GM19438 (cell line): ENCODE data around the gene AIMP1.
"Not testable (repeated sequence)": the region's sequence is repeated elsewhere in the genome, so short reads cannot be mapped to it uniquely, and the experiment has no call there.

Source experiments
- ATAC-seq: cut with Tn5 transposase; IDR thresholded peaks from one replicate; pipeline ENCODE4 v1.9.1; 2021; ENCODE audit warnings: low read depth; ENCODE audit not compliant: unreplicated experiment

Gene AIMP1

DNA sequence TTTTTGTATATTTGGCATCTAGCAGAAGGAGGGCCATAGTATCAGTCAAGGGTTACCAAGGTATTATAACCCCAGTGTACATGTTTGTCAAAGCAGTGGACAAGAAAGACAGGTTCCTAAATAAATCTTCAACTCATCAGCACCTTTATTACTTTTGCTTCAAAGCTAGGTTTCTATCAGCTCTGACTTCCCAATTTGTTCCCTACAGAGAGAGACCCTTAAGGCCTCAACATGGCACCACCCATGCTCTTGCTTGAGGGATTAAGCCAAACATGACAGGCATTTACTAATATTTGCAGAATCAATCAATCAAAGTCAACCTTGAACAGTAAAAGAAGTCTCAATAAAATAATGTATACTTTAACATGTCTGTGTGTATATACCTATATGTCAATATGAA, 9.8 kb upstream of the AIMP1 start:
- ATAC-seq = no peak

DNA sequence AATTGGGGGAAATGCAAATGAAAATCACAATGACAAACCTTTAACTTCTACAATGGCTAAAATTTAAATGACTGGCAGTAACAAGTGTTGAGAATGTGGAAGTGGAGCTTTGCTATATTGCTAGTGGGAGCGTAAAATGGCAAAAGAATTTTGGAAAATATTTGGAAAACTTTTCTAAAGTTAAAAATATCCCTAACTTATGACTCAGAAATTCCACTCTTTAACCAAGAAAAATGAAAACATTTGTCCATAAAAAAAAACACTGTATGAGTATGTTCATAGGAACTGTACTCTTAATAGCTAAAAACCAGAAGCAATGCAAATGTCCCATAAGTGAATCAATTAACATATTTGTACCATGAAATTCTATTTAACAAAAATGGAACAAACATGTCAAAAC, 4.0 kb upstream of the AIMP1 start:
- no peak for ATAC-seq

DNA sequence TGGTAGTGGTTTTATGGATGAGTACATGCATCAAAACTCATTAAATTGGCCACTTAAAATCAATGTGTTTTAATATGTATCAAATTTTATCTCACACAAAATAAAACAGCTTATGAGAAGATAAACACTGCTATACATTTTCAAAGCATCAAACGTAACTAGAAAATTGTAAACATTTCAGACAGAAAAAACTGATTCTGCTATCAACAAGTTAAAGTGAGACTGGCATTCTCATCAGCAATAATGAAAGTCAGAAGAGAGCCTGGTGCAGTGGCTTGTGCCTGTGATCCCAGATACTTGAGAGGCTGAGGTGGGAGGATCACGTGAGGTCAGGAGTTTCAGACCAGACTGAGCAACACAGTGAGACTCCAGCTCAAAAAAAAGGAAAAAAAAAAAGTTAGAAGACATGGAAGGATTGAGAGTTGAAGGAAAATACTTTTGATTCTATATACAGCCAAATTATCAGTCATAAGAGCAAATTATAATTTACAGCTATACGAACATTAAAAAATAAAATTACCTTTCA, 3.3 kb upstream of the AIMP1 start:
- ATAC-seq = no peak

GRCh38 chr4:106314960-106315359, 1.4 kb upstream of the AIMP1 start:
- no peak for ATAC-seq

DNA sequence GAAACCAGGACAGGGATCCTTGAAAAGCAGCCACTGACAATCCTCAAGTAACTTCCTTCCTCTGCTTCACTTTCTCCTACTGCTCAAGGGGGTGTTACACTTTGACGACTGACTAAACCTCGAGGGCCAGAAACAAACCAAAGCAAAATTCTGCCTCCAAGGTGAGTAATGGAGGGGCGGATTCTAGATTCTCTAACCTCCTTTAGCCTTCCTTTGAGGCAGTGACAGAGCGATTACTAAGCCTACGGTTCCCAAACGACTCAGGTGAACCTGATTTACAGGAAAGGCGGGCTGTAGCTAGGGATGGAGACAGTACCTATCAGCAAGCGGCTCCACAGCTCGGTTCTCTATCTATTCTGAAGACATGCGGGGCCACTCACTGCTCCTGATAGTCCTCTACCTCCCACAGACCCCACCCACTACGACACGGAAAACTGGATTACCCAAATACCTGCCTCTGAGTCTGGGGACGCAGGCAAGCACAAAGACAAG, 828 bp upstream of the AIMP1 start:
- ATAC-seq = peak; percentile 34

GRCh38 chr4:106316773-106317409, 541 bp downstream of the AIMP1 start:
- ATAC-seq = no peak

GRCh38 chr4:106317815-106318214, 1.5 kb downstream of the AIMP1 start:
- ATAC-seq = no peak

DNA sequence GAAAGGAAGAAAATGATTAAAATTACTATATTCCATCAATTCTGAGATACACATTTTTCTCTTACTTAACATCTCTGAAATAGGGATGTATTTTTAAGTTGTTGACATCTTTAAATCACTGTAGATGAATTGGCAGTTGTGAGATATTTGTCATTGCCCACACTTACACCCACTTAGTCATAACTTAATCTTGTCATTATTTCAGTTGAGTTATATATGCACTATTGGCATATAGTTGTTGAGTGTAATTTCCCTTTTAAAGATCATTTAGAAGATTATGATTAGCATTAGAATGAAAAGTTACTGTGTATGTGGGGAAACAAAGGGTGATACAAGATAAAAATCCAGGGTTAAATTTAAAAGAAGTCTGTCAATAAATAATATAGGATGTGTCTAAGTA, 2.2 kb downstream of the AIMP1 start:
- ATAC-seq = no peak

DNA sequence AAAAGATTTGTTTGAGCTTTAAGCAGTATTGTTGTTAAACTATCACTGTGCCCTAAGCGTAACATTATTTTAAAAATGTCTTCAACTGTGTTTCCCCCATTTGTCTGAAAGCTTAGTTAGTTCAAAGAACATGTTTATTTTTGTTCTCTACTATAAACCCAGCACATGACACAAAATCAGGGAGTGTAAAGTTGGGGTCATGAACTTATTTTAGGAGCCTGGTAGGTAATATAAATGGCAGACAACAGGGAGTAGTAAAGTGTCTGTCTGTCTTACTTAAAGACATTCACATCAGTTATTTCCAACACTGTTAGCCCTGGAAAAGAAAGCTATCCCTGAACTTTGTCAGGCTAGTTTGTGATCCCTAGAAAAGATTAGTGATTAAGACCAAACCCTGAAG, 3.9 kb downstream of the AIMP1 start:
- ATAC-seq = no peak

DNA sequence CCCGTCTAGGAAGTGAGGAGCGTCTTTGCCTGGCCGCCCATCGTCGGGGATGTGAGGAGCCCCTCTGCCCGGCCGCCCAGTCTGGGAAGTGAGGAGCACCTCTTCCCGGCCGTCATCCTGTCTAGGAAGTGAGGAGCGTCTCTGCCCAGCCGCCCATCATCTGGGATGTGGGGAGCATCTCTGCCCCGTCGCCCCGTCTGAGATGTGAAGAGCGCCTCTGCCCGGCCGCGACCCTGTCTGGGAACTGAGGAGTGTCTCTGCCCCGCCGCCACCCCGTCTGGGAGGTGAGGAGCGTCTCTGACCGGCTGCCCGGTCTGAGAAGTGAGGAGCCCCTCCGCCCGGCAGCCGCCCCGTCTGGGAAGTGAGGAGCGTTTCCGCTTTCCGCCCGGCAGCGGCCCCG, 4.8 kb downstream of the AIMP1 start:
- not testable (repeated sequence) for ATAC-seq

- ATAC-seq = not testable (repeated sequence)
These were observed 5.5 kb downstream of the AIMP1 start for GRCh38 chr4:106321814-106322213.

DNA sequence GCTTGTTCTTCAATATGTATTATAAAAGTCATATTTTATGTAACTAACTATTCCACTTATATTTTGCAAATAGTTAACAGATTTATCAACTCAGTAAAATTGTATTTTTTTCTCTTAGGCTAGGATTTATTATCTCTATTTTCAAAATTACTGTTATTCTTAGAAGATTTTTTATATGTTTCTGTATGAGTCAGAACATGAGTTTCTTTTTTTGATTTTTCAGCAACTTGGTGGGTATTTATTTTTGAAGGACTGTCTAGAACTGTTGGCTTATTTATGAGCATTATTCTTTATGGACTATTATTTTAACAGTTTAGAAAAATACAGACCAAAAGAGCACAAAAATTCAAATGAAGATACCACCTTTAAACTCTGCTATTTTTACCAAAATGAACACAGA, 6.8 kb downstream of the AIMP1 start:
- no peak for ATAC-seq

DNA sequence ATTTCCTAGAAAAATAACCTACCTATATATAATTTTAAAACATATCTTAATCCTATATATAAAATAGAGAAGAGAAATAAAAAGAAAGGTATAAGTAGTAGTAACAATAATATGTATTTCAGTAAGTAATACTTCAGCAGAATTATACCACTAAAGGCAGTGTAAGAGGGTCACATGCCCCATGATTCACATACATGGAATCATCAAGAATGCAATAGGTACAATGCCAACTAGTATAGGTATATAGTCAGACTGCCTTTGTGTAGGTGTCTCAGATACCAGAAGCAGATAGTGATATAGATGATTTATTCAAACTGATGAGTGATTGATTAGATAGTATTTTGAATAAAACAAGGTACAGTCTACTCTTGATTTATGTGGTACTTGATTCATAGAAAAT, 9.4 kb downstream of the AIMP1 start:
- no peak for ATAC-seq

DNA sequence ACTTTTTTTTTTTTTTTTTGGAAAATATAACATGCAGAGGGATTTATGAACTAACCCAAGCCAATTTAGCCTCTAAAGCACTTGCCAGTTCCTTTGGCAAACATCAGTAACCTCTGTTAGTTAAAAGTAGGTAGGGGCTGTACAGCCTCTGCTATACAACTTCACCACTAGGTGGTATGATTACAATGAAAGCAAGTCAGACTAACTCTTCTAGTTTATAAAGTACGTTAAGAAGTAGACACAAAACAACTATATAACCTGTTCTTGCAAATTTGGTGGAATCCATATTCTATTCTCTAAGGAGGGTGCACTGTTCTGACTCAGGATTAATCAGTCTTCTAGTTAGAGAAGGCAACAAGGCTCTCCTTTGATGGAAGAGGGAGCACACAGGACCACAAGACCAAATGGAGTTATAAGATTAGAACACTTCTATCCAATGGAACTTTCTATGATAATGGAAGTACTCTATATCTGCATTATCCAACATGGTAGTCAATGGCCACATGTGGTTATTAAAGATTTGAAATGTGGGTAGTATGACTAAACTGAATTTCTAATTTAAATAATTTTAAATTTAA, 12.8 kb downstream of the AIMP1 start:
- peak; percentile 94 for ATAC-seq

DNA sequence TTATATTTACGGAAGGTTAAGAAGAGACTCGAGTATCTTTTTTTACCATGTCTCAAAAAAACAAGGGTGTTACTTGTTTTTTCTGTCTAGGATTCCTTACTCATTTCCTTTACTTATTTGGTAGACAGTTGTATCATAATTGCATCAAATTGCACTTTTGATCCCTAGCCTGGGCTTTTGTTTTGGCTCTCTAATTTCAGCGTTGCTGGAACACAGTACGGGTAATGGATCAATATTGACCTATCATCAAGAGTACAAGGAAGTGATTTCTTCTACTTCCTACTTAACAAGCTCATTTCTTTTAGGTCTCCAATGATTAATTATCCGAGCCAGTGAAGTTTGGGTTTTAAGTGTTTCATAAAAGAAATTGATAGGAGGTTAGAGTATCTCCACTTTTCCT, 16.8 kb downstream of the AIMP1 start:
- ATAC-seq = no peak

DNA sequence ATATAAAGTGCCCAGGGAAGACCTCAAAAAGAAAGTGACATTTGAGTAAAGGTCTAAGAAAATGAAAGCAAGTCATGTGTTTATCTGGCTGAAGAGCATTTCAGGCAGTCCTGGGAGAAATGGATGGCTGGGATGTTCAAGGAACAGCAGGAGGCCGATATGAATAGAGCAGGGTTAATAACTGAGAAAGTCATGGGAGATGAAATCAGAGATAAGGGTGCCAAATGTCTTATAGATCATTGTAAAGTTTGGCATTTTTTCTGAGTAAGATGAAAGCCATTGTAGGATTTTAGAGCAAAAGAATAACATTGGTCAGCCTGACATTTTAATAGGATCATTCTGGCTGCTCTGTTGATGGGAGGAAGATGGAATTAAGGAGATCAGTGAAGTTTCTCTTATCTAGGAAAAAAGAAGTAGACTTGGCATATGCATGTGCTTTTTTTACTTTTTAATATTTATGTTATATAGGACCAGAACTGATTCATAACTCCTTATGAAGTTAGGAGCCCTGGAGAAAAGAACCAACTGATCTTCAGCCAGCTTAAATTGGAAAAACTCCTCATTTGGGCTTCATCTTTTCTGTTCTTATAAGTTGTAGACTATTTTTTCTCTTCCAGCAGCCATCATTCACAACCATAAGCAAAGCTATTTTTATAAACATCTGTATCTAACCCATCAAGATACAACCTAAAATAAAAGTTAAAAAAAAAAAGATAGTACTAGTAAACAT, 18.6 kb downstream of the AIMP1 start:
- no peak for ATAC-seq

GRCh38 chr4:106336618-106337017, 20.3 kb downstream of the AIMP1 start:
- ATAC-seq = no peak

DNA sequence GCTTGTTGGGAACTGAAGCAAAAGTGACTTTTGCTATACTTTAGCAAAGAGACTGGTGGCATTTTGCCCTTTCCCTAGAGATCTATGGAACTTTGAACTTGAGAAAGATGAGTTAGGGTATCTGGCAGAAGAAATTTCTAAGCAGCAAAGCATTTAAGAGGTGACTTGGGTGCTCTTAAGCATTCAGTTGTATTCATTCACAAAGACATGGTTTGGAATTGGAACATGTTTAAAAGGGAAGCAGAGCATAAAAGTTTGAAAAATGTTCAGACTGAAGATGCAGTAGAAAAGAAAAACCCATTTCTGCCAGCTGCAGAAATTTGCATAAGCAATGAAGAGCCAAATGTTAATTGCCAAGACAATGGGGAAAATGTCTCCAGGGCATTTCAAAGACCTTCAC, 21.6 kb downstream of the AIMP1 start:
- ATAC-seq = no peak

- no peak for ATAC-seq
These were observed 22.3 kb downstream of the AIMP1 start for GRCh38 chr4:106338671-106339070.

DNA sequence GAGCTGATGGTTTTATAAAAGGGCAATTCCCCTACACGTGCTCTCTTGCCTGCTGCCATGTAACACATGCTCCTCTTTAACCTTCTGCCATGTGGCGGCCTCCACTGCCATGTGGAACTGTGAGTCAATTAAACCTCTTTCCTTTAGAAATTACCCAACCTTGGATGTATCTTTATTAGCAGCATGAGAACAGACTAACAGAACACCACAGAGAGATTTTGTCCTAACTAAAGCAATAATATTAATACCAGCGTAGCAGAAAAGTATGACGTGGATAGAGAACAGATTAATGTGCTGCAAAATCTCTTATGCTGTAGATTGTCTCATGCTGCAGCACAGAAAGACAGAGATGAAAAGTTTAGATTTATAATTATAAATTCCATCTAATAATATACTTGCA, 23.1 kb downstream of the AIMP1 start:
- ATAC-seq = no peak

- ATAC-seq = no peak
These were observed 24.4 kb downstream of the AIMP1 start for GRCh38 chr4:106340774-106341173.
